Measurements from ENCODE around the gene TST. TPM values are rescaled to one million over a fixed set of nuclear protein-coding genes. Genes with fewer than 3 reads are reported as not detected.

The TST gene
- total RNA-seq (2022; extraction: Qiagen RNA extraction): 40.7 to 61.2 TPM (median 56.3 TPM) in 5 replicates

GRCh38 chr22:37019309-37020191 is at the start of gene TST, which contains the start of gene MPST:
TST (minus strand) TSS chr22:37019447; CDS start chr22:37018732, 715 bp downstream.
MPST (plus strand) TSS chr22:37019742; CDS start chr22:37019837, 95 bp downstream.

DNA sequence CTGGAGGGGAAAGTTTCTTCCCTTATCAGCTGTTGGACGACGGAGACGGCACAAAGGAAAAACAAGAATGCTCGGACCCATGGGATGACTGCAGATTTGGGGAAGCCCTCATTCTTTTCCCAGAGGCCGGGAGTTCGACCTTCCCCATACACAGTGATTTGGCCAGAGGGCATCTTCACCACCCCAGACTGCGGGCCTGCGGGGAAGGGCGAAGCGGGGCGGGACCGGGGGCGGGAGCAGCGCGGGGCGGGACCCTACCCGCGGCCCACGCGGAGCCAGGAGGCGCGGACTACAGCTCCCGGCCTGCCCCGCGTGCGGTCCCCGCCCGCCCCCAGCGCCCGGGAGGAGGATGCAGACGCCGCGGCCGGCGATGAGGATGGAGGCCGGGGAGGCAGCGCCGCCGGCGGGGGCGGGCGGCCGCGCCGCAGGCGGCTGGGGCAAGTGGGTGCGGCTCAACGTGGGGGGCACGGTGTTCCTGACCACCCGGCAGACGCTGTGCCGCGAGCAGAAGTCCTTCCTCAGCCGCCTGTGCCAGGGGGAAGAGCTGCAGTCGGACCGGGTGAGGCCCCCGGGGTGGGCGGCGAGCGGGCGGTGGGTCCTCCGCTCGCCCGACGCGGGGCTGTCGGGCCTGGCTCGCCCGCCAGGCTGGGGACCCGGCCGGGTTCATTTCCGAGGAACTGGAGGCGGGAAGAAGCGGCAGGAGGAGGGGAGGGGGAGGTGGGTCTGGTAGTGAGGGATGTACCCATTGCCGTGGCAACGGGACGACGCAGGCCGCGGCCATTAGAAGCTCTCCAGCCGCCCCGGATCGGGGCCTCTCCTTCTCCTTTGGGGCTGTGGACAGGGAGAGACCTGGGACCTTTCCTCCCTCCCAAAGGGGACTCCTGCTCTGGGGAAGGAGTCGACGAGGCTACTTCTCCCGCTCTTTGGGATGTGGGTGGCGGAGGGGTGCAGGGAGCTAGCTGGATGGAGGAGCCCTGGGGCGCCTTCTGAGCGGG is 32.4 kb upstream of the TST start, which contains the start of gene KCTD17:
TSS of gene KCTD17 (plus strand) at position 352 of the 995 bp plus-strand sequence. CDS start at position 371, 19 bp downstream.

Other genes starting within 250 kb of the TST start
- gene IFT27, start 243.3 kb downstream of the TST start, total RNA-seq (2022; extraction: Qiagen RNA extraction): 15.5 to 27.8 TPM (median 23.4 TPM) in 5 replicates
- not detected in 5 replicates for gene PVALB, start 202.4 kb downstream of the TST start, total RNA-seq (2022; extraction: Qiagen RNA extraction)
- 0.07 TPM in 1 of 5 replicates, not detected in the others for gene NCF4, start 158.4 kb downstream of the TST start, total RNA-seq (2022; extraction: Qiagen RNA extraction)
- gene CSF2RB, start 105.8 kb downstream of the TST start, total RNA-seq (2022; extraction: Qiagen RNA extraction): not detected in 5 replicates
- 41.9 to 78.2 TPM (median 76.8 TPM) in 5 replicates for gene MPST, start 295 bp upstream of the TST start, total RNA-seq (2022; extraction: Qiagen RNA extraction)
- gene KCTD17, start 32.3 kb upstream of the TST start, total RNA-seq (2022; extraction: Qiagen RNA extraction): 20.3 to 27.5 TPM (median 26.7 TPM) in 5 replicates
- 0.02 TPM in 1 of 5 replicates, not detected in the others for gene TMPRSS6, start 90.3 kb upstream of the TST start, total RNA-seq (2022; extraction: Qiagen RNA extraction)
- gene IL2RB, start 130.5 kb upstream of the TST start, total RNA-seq (2022; extraction: Qiagen RNA extraction): 0.04 to 0.20 TPM (median 0.10 TPM) in 4 of 5 replicates, not detected in the other
- 9.5 to 14.8 TPM (median 13.2 TPM) in 5 replicates for gene C1QTNF6, start 168.8 kb upstream of the TST start, total RNA-seq (2022; extraction: Qiagen RNA extraction)
- not detected in 5 replicates for gene SSTR3, start 193.0 kb upstream of the TST start, total RNA-seq (2022; extraction: Qiagen RNA extraction)
- gene RAC2, start 224.8 kb upstream of the TST start, total RNA-seq (2022; extraction: Qiagen RNA extraction): 0.11 to 0.27 TPM (median 0.22 TPM) in 5 replicates

Measured in A549 treated with CORT108297 at 1 μM for 4 hours (cell line).